ENCODE data around the gene PRKG1.

DNA sequence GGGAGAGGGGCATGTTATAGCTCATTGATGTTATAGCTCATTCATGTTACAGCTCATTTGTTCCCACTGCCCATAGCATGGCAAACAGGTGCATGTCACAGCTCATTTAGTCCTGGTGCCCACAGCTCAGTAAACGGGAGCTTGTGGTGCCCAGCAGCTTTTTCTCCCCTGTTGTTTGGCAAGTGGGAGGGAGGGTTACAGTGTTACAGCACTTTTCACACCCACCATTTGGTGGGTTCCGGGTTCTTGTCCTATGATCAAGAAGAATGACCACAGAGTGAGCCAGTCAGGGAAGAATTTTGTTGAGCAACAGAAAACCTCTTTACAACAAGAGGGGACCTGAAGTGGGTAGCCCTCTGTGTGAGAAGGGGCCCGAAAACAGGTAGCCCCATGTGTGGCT, 787.9 kb downstream of the PRKG1 start:
- TF ChIP-seq, protein P1, sequence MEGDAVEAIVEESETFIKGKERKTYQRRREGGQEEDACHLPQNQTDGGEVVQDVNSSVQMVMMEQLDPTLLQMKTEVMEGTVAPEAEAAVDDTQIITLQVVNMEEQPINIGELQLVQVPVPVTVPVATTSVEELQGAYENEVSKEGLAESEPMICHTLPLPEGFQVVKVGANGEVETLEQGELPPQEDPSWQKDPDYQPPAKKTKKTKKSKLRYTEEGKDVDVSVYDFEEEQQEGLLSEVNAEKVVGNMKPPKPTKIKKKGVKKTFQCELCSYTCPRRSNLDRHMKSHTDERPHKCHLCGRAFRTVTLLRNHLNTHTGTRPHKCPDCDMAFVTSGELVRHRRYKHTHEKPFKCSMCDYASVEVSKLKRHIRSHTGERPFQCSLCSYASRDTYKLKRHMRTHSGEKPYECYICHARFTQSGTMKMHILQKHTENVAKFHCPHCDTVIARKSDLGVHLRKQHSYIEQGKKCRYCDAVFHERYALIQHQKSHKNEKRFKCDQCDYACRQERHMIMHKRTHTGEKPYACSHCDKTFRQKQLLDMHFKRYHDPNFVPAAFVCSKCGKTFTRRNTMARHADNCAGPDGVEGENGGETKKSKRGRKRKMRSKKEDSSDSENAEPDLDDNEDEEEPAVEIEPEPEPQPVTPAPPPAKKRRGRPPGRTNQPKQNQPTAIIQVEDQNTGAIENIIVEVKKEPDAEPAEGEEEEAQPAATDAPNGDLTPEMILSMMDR (IDR thresholded peaks at IDR 0.05): no peak
- TF ChIP-seq POLR2A (IDR thresholded peaks at IDR 0.05): no peak
